GM19397 (cell line): ENCODE results near the gene TSNAX.

Experiments used
- ATAC-seq: cut with Tn5 transposase; IDR thresholded peaks from one replicate; pipeline ENCODE4 v1.9.1; 2021; ENCODE audit warnings: mild to moderate bottlenecking, moderate library complexity; ENCODE audit not compliant: unreplicated experiment

Gene TSNAX

DNA sequence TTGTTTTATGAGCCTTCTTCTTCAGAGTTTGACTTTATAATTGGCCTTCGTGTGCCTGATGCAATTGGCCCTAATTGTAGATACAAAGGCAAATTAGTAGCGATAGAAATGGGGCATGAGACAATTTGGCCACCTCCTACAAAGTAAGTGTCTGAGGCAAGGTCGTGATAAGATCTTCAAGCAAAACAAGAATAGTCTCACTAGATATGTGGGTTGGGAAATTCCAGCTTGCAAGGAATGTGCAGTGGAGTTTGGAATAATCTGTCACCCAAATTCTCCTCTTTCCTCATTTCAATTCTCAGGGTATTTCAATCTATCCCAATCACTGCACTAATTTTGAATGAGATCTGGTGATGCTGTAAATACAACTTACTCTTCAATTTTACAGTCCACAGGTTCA is 11.4 kb upstream of the TSNAX start:
- no peak for ATAC-seq

DNA sequence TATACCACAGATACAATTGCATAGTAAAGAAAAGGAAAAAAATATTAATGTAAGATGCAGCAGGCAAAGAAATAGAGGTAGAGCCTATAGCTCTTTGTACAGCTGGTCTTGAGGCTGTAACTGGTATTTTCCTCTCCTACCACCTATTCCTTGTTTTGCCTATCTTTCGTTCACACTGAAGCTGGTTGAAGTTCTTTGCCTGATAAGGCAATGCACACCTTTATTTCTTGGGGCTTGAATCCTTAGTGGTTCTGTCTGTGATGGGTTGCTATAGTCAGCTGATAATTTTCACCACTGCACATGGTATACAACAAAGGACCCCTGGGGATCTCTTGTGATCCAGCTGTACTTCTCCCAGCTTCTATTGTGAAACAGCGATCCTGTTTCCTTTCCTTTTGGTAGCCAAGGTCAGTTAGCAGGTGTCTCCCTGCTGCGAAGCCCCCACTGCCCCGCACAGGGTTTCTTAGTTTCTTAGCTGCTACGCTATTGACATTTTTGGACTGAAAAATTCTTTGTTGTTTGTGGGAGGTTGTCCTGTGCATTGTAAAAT is 9.9 kb upstream of the TSNAX start:
- ATAC-seq = no peak

DNA sequence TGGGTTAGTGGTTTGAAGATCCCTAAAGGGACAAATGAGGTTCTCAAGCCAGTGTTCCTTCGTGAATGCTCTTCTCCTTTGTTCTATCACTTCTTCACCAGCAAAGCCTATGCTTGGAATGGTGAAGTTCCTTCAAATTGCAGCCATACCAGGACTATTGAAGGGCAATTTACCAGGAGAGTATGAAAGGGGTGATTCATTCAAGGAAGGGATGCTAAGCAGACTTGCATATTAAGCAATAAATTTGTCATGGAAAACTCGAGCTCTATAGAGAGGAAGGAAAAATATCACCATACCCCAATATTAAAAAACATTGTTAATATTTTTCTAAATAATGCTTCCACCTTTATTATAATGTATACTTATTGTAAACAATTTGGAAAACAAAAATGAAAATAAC is 9.3 kb upstream of the TSNAX start:
- no peak for ATAC-seq

DNA sequence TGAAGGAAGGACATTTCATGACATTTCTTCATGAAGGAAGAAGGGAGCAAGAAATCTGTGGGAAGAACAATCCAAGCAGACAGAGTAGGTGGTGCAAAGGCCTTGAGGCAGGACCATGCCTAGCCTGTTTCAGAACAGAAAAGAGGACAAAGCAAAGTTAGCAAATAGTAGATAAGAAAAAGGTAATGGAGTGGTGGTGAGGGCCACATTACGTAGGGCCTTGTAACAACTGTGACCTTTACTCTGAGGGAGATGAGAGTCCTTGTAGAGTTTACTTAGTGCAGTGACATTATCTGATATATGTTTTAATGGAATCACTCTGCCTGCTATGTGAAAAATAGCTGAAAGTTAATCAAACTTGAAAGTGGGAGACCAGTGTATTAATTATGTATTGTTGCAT is 6.4 kb upstream of the TSNAX start:
- no peak for ATAC-seq

DNA sequence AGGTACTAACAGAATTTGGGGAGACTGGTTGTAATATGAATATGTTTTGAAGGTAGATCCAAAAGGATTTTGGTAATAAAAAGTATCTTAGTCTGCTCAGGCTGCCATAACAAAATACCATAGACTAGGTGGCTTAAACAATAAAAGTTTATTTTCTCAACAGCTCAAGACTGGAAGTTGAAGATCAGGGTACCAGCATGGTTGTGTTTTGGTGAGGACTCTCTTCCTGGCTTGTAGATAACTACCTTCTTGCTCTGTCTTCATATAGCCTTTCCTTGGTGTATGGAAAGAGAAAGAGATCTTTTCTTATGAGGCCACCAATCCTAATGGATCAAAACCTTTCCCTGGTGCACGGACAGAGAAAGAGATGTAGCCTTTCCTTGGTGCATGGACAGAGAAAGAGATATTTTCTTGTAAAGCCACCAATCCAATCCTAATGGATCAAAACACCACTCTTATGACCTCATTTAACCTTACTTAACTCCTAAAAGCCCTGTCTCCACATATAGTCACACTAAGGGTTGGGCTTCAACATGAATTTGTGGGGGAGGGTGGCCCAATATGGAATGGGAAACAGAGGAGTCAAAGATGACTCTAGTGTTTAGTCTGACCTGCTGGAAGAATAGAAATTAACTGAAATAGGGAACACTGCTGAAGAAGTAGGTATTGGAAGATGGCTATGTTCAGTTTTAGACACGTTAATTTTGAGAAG is 5.4 kb upstream of the TSNAX start:
- ATAC-seq = no peak

DNA sequence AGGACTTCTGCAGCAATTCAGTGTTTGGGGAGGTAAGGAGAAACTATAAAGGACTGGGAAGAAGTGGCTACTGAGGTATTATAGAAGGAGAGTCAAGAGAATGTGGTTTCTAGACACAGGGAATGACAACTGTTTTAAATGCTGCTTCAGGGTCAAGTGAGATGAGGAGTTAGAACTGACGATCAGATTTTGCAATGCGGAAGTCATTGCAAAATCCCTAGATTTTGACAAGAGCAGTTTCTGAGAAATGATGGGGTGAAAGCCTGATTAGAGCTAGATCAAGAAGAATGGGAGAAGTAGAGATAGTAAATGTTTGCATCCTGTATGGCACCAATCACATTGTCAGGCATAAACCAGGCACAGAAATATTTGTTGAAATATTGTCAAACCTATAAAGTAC is 4.7 kb upstream of the TSNAX start:
- no peak for ATAC-seq

DNA sequence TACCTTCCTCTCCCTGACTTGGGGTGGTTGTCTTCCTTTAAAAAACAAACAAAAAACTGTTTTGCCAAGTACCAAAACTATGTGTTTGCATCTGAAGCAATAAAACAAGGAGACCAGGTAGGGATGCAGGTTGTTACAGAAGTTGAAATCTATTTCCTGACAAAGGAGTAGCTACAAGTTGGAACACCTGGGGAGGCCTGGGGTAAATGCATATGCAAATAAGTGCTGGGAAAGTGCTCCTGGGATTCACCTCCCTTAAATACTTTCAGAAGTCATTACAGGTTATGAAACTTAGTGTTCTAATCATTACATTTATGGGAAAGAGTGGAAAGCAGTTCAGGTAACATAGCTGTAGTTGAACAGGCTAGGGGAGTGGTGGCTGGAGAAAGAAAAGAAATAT is 1.9 kb upstream of the TSNAX start:
- ATAC-seq = no peak

DNA sequence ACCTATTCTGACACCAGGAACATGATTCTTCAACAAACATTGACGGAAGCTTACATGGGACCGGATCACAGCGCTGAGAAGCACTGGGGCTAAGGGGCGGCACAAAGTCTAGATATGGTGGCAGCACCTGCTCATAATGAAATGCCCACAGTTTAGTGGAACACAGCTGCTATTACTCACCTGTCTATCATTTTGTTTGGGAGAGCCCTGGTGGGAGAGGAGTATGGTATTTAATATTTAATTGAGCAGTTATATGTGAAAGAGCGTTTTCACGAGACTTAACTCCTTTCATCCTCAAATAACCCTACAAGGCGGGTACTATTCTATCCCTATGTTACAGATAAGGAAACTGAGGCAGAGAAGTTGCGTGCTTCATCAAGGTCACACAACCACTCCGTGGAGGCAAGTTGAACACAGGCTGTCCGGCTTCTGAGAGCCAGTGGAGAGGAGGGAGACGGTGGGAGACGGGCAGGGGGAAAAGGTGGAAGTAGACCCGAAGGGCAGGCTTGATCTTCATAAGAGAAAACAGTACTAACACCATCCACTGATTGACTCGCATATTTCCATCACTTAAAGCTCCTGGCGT is 790 bp upstream of the TSNAX start:
- ATAC-seq = peak; percentile 8

DNA sequence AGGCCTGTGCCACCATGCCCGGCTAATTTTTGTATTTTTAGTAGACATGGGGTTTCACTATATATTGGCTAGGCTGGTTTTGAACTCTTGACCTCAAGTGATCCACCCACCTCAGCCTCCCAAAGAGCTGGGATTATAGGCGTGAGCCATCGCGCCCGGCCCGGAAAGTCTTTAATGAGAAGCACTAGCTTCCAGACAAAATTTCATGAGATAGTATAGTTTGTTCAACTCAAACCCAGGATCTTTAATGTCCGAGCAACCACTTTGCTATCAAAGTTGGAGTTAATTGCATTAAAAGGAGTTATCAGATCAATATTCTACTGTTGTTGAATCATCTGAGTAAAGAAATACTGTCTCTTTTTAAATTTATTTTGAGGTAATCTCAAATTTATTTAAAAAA is 4.8 kb downstream of the TSNAX start:
- ATAC-seq = no peak

DNA sequence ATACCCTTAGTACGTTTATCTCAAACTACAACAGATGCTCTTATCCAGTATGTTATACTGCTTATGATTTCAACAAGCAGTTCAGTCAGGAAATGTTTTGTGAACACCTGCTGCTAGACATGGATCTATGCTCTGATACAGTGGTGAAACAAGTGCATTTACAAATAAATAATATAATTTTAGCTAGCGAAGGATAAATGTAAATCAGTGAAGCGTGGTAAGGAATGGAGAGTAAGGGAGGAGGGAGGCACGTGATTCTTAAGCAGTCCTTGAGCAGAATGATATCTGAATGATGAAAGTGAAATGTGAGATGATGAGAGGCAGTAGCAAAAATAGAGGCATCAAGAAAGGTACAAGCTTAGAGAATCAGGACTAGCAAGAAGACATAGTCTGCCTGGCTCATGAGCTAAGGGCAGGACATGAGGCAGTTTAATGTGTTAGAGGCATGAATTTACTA is 6.3 kb downstream of the TSNAX start:
- ATAC-seq = no peak

DNA sequence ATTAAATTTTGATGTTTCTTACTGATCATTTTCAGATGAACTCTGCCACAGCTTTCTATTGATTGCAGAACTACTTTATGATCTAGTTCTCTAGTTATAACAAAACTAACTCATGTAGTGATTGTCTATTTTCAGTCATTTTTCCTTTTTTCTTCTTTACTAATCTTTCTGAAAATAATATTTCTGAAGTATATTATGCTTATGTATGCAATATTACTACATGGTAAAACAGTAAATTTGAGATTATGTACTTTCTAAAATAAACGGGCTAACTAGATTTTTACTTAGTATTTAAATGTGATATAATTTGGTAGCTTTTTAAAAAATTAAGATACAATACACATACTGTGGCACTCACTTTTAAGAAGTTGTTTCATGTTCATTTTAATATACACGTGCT is 7.6 kb downstream of the TSNAX start:
- no peak for ATAC-seq

DNA sequence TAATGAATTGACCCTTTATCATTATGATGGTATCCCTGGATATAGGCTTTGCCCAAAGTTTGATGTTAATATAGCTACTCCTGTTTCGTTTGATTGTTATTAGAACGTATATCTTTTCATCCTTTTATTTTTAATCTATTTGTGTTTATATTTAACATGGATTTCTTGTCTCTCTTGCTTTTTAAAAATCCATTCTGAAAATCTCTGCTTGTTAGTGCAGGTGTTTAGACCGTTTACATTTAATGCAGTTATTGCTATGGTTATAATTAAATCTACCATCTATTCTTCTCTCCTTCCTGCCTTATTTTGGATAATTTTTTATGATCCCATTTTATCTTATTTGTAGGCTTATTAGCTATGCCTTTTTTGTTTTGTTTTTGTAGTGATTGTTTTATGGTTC is 12.4 kb downstream of the TSNAX start:
- ATAC-seq = no peak

DNA sequence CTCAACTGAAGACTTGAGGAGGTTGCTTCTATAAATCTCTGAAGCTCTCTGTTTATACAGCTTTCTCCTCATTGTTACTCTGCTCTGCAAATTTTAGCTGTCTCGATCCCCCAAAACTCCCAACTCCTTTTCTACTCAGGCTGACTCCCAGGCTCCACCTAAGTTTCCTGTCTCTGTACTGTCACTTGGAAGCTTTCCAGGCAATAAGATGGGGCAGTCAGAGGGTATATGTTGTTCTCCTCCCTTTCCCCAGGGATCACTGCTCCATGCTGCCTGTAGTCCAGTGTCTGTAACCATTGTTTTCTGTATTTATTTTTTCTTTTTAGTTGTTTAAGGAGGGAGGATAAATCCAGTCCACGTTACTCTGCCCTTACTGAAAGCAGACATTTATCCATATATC is 13.4 kb downstream of the TSNAX start:
- ATAC-seq = no peak

DNA sequence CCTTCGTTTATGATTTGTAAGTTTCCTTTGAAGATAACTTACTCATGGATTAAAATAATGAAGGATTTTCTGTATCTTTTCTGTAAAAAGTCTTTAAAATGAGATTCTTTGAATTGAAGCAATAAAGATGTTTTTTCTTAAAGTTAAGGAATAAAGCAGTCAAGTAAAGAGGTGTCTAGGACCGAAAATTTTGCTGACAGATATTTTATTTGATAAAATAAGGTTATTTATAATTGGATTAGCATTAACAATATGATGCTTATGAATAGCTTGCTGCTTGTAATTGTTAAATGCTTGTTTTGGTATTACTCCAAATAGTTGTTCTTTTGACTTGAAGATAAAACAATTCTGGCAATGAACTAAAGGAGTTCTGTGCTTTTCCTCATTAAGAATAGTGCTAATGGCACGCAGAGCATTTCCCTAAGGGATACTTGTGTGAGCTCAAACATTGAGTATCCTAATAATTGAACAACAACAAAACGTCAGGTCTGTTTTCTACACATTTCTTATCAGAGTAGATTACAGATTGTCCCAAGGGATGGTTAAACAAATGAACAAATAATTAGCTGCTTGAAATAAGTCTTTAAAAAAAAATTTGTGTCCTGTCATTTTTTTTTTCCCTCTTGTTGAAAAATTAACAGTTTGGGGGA is 16.6 kb downstream of the TSNAX start:
- ATAC-seq = no peak

DNA sequence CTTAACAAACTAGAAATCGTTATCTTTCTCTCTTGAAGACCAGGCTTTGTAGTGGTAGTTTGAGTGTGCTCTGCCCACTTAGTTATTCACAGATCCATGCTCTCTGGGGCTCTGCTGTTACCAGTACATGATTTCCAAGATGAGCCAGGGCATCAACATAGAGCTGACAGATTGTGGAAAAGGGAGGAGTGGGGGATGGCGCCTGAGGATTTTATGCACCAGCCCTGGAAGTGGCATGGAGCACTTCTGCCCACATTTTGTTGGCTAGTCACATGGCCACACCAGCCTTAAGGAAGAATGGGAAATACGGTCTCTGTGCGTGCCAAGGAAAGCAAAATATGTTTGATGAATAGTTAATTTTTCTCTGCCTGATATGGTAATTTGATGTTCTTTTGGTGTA is 18.2 kb downstream of the TSNAX start:
- ATAC-seq = no peak

DNA sequence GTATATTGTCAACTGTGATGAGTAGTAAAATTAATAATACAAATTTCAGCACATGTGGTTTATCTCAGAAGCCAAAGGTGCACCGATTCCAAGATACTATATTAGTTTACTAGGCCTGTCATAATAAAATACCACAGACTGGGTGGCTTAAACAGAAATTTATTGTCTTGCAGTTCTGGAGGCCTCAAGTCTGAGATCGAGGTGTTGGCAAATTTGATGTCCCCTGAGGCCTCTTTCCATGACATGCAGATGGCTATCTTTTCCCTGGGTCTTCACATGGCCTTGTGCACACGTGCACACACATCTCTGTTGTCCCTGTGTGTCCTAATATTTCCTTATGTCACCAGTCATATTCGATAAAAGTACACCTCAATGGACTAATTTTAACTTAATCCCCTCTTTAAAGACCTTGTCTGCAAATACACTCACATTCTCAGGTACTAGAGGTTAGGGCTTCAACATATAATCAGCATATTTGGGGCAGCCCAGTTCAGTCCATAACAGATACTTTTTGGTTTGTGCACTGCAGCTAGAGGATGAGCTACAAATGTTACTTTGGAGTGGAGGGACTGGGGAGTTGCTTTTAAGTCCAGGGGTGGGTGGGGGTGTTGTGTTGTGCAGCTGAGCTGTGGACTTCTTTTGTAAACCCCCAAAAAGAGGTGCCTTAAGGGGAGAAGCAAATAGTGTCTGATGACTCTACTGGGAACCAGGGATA is 21.4 kb downstream of the TSNAX start:
- no peak for ATAC-seq

DNA sequence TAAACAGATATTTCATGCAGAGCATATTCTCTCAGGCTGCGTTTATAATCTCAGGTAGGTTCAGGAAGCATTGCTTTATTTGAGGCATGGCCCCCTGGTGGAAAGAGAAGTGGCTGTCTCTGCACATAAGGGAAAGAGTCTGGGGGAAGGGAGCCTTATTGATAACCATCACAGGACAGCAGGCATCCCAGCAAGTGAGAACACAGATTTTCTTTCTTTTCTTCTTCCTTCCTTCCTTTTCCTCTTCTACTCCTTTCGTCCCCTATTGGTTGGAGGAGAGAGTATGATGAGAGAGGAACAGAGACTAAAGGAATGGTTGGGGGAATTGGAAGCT is 21.9 kb downstream of the TSNAX start:
- ATAC-seq = no peak

DNA sequence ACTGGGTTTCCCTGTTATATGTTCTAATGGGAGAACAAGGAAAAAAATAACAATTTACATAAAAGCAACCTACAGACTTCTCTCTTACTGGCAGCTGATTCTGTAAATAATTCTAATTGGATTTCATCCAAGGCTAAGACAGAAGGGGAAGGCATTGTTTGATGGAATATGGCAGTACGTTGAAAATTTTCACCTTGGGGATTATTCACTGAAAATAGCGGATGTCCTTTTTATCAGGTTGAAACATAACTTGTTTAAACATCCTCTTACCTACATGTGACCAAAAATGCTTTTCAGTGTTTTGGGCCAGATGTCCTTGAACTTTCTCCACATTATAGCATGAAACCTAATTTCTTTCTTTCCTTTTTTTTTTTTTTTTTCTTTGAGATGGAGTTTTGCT is 24.9 kb downstream of the TSNAX start:
- ATAC-seq = no peak

DNA sequence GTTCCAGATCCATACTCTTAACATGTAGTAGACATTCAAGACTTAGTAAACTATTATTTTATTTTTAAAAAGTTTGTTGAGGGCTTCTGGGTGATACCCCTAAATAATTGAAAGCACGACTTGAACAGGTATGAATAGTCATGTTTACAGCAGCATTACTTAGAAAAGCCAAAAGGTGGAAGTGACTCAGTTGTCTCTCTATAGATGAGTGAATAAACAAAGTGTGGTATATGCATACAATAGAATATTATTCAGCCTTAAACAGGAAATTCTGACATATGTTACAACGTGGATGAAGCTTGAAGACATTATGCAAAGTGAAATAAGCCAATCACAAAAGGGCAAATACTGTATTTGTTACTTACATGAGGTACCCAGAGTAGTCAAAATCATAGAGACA is 26.5 kb downstream of the TSNAX start:
- ATAC-seq = no peak

DNA sequence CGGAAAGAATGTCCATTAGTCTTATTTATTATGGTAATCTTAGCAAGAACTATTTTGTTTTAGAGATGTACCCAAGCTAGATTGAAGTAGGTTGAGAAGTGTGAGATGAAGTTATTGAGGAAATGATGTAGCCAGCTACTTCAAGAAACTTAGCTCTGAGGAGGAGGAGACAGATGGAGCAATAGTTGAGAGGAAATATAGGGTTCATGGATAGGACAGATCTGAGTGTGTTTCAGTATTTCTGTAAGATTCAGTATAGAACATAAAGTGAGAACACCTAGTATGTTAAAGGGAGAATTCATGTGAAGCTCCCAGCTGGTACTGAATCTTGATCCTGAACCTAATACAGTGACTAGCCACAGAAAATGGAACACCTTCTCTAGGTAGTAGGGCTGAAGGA is 28.9 kb downstream of the TSNAX start:
- ATAC-seq = no peak

DNA sequence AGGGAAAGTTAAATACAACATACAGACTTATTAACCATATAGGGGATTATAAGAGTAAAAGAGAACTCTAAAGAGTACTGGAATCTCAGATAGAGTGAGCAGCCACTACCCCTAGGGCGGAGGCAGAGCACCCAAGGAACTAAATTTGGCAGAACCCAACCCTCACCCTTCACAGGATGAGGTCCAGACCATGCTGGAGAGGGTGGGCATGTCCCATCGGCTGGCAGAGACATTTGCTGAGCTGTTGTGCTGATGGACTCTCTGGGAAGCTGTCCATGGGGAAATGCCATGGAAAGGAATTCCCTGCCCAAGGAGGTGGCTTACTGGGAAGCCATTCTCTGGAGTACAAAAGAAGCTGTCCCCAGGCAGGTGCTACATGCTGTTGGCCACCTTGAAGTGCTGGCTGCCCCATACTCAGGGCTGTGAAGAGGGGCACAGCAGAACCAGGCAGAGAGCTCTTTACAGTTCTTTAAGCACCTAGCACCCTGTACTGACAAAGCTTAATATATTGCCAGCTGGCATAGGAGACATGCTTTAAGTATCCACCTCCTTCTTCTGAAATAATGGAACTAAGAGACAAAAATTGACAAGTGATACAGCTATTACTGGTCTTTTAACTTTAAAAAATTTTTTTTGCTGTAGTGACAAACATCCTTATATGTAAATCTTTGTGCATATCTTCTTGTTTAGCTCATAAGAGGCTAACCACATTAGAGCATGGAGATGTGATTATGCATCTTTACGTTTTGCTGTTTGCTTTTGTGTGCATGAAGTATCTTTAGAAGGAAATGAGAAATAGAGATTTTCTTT is 29.6 kb downstream of the TSNAX start:
- no peak for ATAC-seq
